Hindlimb muscle (tissue), 1 donor: ENCODE measurements around the gene SOWAHB. TPM values are rescaled to one million over a fixed set of nuclear protein-coding genes. Genes with fewer than 3 reads are reported as not detected.

Experiments
- DNase-seq: peaks from one replicate; pipeline ENCODE4 v3.0.0-alpha.2; 2013
- polyA plus RNA-seq: library from polyadenylated mRNA; unstranded; fragments of 120-200 nt; gene quantifications from one replicate; pipeline ENCODE4 v1.2.1, GENCODE V29; 2013; ENCODE audit not compliant: insufficient read length

The SOWAHB gene
- polyA plus RNA-seq, 1 donor, result 0.06 TPM

GRCh38 chr4:76851375-76851774 is 46.6 kb downstream of the SOWAHB start:
- DNase-seq, result no peak

- no peak for DNase-seq
Measured at GRCh38 chr4:76850010-76850441, 47.9 kb downstream of the SOWAHB start.

Other genes starting within 250 kb of the SOWAHB start
- gene SEPTIN11, start 51.6 kb upstream of the SOWAHB start, polyA plus RNA-seq, result 298 TPM
- gene CCNI, start 177.8 kb upstream of the SOWAHB start, polyA plus RNA-seq, result 275 TPM